ENCODE data around the gene FMNL1.

Gene FMNL1

DNA sequence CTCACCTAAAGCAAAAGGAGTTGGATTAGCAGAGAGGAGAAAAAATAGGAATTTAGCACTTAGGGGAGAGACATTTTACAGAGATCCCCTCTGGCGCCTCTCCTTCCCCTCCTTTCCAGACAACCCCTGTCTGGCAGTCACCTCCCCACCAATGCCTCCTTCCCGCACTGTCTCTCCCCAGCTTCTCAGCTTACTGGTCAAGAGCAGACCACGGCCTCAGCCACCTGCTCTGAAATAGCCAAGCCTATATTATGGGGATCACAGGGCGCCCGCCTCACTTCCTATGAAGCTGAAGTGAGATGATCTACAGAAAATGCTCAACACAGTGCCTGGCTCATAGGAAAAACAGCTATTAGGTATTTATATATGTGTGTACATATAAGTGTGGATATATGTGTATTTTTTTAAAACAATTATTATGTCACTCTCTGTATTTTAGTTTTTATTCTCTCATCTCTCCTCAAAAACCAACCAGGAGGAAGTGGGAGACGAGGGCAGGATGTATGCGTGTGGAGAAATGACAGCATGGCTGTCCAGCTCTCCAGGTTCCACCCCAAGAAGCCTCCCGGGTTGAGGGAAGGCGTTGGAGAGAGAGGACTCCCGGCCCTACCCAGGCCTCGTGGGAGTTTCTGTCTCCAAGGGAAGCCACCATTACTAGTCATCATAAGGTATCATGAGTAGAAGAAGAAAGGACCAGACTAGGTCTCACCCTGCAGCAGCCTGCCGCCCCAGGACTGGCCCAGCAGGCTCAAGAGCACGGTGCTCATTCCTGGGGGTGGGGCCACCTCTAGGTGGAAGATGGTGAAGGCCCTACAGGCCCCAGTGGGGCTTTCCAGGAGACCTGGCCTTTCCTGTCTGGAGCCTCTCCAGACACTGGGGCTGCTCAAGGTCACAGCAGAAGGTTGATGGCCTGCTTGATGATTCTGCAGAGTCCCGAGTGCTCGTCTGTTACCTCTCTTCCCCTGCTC lies 67.9 kb downstream of the FMNL1 start:
- Histone ChIP-seq H3K4me1 (ENCODE audit: control insufficient read depth in 1 of 2, insufficient read depth in 2 of 2, low read length in 2 of 2) (peaks cover 59 to 75% of the 10 kb centered on the region in 2 donors), H3K36me3 (ENCODE audit: control insufficient read depth in 1 of 2, insufficient read depth in 2 of 2, low read length in 2 of 2) (peaks cover 27 to 29% of the 10 kb centered on the region in 2 donors), H3K4me3 (ENCODE audit: low read depth in 1 of 2, low read length in 2 of 2) (peak overlapping the region in 1 of 2 donors; percentile 6), H3K9me3 (ENCODE audit: control insufficient read depth in 1 of 2, low read length in 2 of 2) (no peaks in the 10 kb centered on the region), H3K27me3 (ENCODE audit: low read depth, low read length) (no peaks in the 10 kb centered on the region), H3K27ac (ENCODE audit: low read length) (peak overlapping the region; percentile 79)

DNA sequence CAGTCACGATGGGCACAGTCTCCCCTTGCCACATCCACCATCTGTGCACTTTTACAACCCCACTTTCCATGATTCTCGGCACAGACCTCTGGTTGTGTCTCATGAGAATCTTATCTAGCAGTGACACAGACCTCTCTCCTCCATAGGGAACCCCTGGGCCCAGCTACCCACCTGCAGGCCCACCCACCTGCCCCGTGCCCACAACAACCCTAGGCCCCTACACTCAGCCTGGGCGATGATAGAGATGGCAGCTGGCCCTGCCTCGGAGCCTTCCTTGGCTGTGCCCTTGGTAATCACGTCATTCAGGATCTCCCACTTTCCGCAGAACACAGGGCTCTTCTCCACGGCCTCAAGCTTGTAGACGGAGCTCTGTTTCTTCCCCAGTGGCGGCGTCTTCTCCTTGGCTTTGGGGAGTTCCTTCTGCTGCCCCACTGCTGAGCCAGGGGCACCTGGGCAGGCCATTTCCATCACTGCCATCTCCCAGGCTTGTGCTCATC lies 68.6 kb downstream of the FMNL1 start:
- Histone ChIP-seq H3K9me3 (ENCODE audit: control insufficient read depth in 1 of 2, low read length in 2 of 2) (no peaks in the 10 kb centered on the region), H3K36me3 (ENCODE audit: control insufficient read depth in 1 of 2, insufficient read depth in 2 of 2, low read length in 2 of 2) (peaks cover 21 to 29% of the 10 kb centered on the region in 2 donors), H3K27ac (ENCODE audit: low read length) (no peak overlapping the region), H3K4me1 (ENCODE audit: control insufficient read depth in 1 of 2, insufficient read depth in 2 of 2, low read length in 2 of 2) (peaks cover 66 to 82% of the 10 kb centered on the region in 2 donors), H3K4me3 (ENCODE audit: low read depth in 1 of 2, low read length in 2 of 2) (no peak overlapping the region), H3K27me3 (ENCODE audit: low read depth, low read length) (no peaks in the 10 kb centered on the region)

DNA sequence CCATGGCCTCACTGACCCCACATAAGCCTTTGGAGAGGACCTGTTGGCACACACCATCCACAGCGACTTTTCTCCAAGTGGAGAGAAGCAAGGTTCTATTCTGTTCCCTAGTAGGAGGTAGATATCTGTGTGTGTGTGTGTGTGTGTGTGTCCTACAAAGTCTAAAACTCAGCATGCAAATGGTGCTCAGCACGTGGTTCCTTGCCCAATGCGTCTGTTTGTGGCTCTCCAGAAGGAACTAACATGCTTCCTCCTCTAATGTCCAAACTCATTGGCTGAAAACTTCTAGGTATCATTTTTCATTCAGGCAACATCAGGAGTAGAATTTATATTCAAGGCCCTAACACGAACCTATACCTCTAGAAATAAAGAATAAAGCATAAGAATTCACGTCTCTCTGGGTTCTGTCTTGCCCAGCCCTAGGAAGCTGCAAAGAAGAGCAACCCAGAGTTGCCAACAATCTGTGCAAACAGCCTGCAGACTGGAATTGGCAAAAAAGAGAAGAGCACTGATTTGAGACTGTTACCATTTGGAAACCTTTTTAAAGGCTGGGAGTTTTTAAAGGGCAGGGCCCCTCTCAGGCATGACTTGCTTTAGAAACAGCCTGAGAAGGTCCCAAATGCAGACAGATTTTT lies 69.6 kb downstream of the FMNL1 start:
- peaks cover 73 to 91% of the 10 kb centered on the region in 2 donors for H3K4me1 ChIP-seq (ENCODE audit: control insufficient read depth in 1 of 2, insufficient read depth in 2 of 2, low read length in 2 of 2)
- peak overlapping the region; percentile 63 for H3K27ac ChIP-seq (ENCODE audit: low read length)

DNA sequence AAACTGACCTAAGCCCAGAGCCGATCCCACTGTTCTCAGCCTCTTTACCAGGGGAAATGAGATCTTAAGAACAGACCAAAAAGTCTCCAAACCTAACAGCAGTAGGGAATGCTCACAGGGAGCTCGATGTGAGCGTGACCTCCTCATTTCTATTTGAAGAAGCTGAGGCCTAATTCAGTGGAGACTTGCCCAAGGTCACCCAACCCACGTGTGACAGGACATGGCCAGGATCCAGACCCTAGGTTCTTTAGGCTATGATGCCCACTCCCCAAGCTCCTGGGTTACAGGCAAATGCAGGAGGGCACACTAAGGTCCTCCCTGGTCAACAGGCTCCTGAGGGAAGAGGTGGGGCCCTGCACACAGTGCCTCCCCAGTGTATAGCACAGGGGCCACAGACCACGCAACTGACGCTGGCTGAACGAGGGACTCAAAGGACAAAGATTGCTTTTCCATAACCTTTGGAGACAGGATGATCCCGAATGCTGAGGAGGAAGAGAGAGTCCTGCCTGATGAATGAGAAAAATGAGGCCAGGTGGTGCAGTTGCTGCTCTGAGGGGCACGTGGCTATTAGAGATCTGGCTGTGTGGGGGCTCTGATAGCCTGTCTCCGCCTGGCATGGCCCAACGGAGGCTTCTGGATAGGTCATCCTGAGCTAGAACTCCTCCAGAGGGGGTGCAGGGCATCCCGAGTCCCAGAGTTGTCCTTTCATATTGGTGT lies 71.2 kb downstream of the FMNL1 start:
- Histone ChIP-seq H3K27me3 (ENCODE audit: low read depth, low read length) (no peaks in the 10 kb centered on the region), H3K36me3 (ENCODE audit: control insufficient read depth in 1 of 2, insufficient read depth in 2 of 2, low read length in 2 of 2) (peaks cover 5 to 11% of the 10 kb centered on the region in 2 donors), H3K9me3 (ENCODE audit: control insufficient read depth in 1 of 2, low read length in 2 of 2) (no peaks in the 10 kb centered on the region), H3K27ac (ENCODE audit: low read length) (peak overlapping the region; percentile 57), H3K4me3 (ENCODE audit: low read depth in 1 of 2, low read length in 2 of 2) (no peak overlapping the region), H3K4me1 (ENCODE audit: control insufficient read depth in 1 of 2, insufficient read depth in 2 of 2, low read length in 2 of 2) (peaks cover 74 to 95% of the 10 kb centered on the region in 2 donors)

More for the DNA sequence above, 69.6 kb downstream of the FMNL1 start:
- Histone ChIP-seq H3K27me3 (ENCODE audit: low read depth, low read length) (no peaks in the 10 kb centered on the region), H3K36me3 (ENCODE audit: control insufficient read depth in 1 of 2, insufficient read depth in 2 of 2, low read length in 2 of 2) (peaks cover 14 to 25% of the 10 kb centered on the region in 2 donors), H3K9me3 (ENCODE audit: control insufficient read depth in 1 of 2, low read length in 2 of 2) (no peaks in the 10 kb centered on the region), H3K4me3 (ENCODE audit: low read depth in 1 of 2, low read length in 2 of 2) (peak overlapping the region in 1 of 2 donors; percentile 18)

DNA sequence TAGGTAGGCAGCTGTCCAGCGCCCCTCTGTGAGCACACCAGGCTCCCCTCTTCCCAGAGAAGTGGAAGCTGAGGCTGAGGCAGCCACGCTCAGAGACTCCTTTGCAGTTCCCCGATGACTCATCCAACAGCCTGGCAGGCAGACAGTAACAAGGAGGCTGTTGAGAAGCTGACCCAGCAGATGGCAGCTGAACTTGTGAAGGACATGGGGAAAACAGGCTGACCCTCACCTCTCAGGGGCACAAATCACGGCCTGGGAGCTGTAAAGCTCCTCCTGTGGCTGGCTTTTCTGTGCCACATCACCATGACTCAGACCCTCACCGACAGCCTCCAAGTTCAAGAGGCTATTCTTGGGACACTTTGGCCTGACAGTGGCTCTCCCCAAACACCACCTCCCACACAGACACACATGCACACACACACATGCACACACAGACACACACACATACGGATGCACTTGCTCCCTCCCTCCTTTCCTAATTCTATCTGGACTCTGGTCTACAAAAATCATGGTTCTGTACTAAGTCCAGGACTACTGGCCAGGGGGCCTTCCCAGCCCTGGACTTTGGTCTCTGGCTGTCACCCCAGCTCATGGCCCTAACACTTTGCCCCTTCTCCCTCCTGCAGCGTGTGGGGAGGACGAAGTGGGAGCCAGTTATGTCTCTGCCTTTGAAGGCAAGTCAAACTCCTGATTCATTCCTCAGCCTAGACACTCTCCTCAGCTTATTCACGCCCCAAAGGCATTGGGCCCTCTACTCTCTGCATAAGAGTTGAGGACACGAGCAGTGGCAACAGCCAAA lies 71.9 kb downstream of the FMNL1 start:
- Histone ChIP-seq H3K36me3 (ENCODE audit: control insufficient read depth in 1 of 2, insufficient read depth in 2 of 2, low read length in 2 of 2) (peaks cover 5 to 11% of the 10 kb centered on the region in 2 donors), H3K27ac (ENCODE audit: low read length) (peak overlapping the region; percentile 57), H3K9me3 (ENCODE audit: control insufficient read depth in 1 of 2, low read length in 2 of 2) (no peaks in the 10 kb centered on the region), H3K27me3 (ENCODE audit: low read depth, low read length) (no peaks in the 10 kb centered on the region), H3K4me1 (ENCODE audit: control insufficient read depth in 1 of 2, insufficient read depth in 2 of 2, low read length in 2 of 2) (peaks cover 71 to 91% of the 10 kb centered on the region in 2 donors), H3K4me3 (ENCODE audit: low read depth in 1 of 2, low read length in 2 of 2) (peak overlapping the region in 1 of 2 donors; percentile 27)

DNA sequence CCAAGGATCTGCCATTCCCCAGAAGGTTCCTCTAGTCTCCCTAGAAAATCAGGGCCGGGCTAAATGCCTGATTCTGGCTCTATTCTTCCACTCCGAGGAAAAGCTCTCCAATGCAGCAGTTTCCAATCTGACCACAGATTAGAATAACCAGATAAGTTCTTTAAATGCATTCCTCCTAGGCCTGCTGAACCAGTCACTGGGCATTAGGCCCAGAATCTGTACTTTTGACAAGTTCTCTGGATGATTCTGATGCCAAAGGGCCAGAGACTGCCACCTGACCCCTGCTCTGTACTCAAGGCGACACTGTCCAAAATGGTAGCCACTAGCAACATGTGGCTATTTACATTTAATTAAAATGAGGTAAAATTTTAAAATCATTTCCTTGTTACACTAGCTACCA lies 72.8 kb downstream of the FMNL1 start:
- H3K36me3 ChIP-seq (ENCODE audit: control insufficient read depth in 1 of 2, insufficient read depth in 2 of 2, low read length in 2 of 2) = peaks cover 5 to 7% of the 10 kb centered on the region in 2 donors
- H3K27me3 ChIP-seq (ENCODE audit: low read depth, low read length) = no peaks in the 10 kb centered on the region
- H3K4me3 ChIP-seq (ENCODE audit: low read depth in 1 of 2, low read length in 2 of 2) = peak overlapping the region in 1 of 2 donors; percentile 27
- H3K27ac ChIP-seq (ENCODE audit: low read length) = peak overlapping the region; percentile 57
- H3K9me3 ChIP-seq (ENCODE audit: control insufficient read depth in 1 of 2, low read length in 2 of 2) = no peaks in the 10 kb centered on the region
- peaks cover 65 to 89% of the 10 kb centered on the region in 2 donors for H3K4me1 ChIP-seq (ENCODE audit: control insufficient read depth in 1 of 2, insufficient read depth in 2 of 2, low read length in 2 of 2)

DNA sequence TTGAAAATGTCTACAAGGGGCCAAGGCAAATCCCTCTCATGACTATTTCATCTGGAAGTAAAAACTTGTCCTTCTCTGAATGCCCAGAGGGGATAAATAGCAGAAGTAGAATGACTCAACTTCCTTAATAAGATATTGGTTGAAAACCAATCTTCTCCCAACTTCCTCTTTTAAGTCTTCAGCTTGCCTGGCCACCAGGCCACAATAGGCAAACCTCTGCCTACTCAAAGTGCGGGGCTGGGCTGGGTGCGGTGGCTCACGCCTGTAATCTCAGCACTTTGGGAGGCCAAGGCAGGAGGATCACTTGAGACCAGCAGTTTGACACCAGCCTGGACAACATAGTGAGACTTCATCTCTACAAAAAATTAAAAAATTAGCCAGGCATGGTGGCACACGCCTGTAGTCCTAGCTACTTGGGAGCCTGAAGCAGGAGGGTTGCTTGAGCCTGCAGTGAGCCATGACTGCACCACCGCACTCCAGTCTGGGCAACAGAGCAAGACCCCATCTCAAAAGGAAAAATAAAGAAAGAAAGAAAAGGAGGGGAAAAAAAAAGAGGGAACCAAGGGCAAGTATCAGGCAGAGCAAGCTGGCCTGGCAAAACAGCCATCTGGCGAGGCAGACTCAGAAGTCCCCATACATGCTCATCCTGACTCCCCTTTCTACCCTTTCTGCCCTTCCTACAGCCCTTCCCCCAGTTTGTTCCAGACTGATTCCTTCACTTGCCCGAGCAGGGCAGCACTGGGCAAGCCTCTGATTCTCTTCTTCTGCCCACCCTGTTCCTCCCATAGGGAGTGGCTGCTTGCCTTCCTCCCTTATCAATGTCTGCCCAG lies 74.5 kb downstream of the FMNL1 start:
- no peaks in the 10 kb centered on the region for H3K27me3 ChIP-seq (ENCODE audit: low read depth, low read length)
- peaks cover 0 to 3% of the 10 kb centered on the region in 2 donors for H3K36me3 ChIP-seq (ENCODE audit: control insufficient read depth in 1 of 2, insufficient read depth in 2 of 2, low read length in 2 of 2)
- H3K9me3 ChIP-seq (ENCODE audit: control insufficient read depth in 1 of 2, low read length in 2 of 2) = no peaks in the 10 kb centered on the region
- peak overlapping the region; percentile 57 for H3K27ac ChIP-seq (ENCODE audit: low read length)
- peaks cover 59 to 85% of the 10 kb centered on the region in 2 donors for H3K4me1 ChIP-seq (ENCODE audit: control insufficient read depth in 1 of 2, insufficient read depth in 2 of 2, low read length in 2 of 2)
- peak overlapping the region in 1 of 2 donors; percentile 6 for H3K4me3 ChIP-seq (ENCODE audit: low read depth in 1 of 2, low read length in 2 of 2)

DNA sequence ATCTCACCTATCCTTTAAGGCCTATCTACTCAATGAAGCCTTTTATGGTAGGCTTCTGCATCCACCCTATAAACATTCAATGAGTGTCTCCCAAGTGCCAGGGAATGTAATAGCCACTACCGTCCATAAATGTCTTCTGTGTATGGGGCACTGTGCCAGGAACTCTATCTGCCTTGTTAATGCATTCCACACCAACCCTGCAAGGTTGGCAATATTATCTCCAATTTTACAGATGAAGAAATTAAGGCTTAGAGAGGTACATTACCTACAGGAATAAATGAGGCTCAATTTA lies 75.1 kb downstream of the FMNL1 start:
- Histone ChIP-seq H3K36me3 (ENCODE audit: control insufficient read depth in 1 of 2, insufficient read depth in 2 of 2, low read length in 2 of 2) (peaks cover 0 to 3% of the 10 kb centered on the region in 2 donors), H3K27me3 (ENCODE audit: low read depth, low read length) (no peaks in the 10 kb centered on the region), H3K9me3 (ENCODE audit: control insufficient read depth in 1 of 2, low read length in 2 of 2) (no peaks in the 10 kb centered on the region), H3K4me3 (ENCODE audit: low read depth in 1 of 2, low read length in 2 of 2) (no peak overlapping the region), H3K4me1 (ENCODE audit: control insufficient read depth in 1 of 2, insufficient read depth in 2 of 2, low read length in 2 of 2) (peaks cover 54 to 81% of the 10 kb centered on the region in 2 donors), H3K27ac (ENCODE audit: low read length) (peak overlapping the region; percentile 57)

Measured in muscle layer of duodenum (tissue), 2 donors.